IMR-90 (cell line): ENCODE measurements around the gene RPL10A.

ENCODE experiments used
- POLR2A ChIP-seq: IDR thresholded peaks from 2 replicates; pipeline ENCODE4 v1.6.1; 2012; ENCODE audit warnings: mild to moderate bottlenecking, low read depth, low read length
- RCOR1 ChIP-seq: IDR thresholded peaks from 2 replicates; pipeline ENCODE4 v1.6.1; 2012; ENCODE audit warnings: mild to moderate bottlenecking, low read length, improper control_type of control experiment; ENCODE audit not compliant: insufficient replicate concordance
- TF ChIP-seq, protein P1 (sequence below): conservative IDR thresholded peaks from 2 replicates; pipeline ENCODE4 v1.5.1; 2012; ENCODE audit warnings: mild to moderate bottlenecking, low read depth, low read length, improper control_type of control experiment

DNA sequence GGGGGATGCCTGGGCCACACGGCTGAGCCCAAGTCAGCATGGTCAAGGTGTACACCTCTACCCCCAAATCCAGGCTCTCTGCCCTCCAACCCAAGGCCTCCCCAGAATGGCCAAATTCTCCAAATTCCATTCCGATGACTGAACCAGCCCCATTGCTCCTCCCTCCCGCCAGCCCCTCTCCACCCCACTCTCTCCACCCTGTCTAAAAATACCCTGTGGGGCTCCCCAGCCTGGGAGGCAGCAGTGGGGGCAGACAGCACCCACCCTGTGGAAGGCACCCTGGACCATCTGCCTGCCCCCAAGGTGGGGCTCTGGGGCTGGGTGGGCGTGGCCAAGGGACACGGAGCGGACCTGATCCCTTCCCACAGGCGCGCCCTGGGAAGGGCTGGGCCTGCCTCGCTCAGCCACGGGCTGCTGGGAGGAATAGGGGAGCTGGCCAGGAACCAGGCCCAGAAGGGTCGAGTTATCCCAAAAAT, 17.2 kb downstream of the RPL10A start:
- TF ChIP-seq, protein P1, sequence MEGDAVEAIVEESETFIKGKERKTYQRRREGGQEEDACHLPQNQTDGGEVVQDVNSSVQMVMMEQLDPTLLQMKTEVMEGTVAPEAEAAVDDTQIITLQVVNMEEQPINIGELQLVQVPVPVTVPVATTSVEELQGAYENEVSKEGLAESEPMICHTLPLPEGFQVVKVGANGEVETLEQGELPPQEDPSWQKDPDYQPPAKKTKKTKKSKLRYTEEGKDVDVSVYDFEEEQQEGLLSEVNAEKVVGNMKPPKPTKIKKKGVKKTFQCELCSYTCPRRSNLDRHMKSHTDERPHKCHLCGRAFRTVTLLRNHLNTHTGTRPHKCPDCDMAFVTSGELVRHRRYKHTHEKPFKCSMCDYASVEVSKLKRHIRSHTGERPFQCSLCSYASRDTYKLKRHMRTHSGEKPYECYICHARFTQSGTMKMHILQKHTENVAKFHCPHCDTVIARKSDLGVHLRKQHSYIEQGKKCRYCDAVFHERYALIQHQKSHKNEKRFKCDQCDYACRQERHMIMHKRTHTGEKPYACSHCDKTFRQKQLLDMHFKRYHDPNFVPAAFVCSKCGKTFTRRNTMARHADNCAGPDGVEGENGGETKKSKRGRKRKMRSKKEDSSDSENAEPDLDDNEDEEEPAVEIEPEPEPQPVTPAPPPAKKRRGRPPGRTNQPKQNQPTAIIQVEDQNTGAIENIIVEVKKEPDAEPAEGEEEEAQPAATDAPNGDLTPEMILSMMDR = no peak
- TF ChIP-seq POLR2A (no peak), RCOR1 (no peak)
